Keratinocyte (primary cell): Measurements from ENCODE around the gene SAMD11.

Experiments
- EZH2 ChIP-seq: IDR thresholded peaks from one replicate; pipeline ENCODE4 v1.6.1; 2012; ENCODE audit warnings: inconsistent platforms, mild to moderate bottlenecking, low read length, moderate library complexity
- TF ChIP-seq, protein P1 (sequence below), 3 experiments: IDR thresholded peaks in 1 of 3; conservative IDR thresholded peaks in 1 of 3; optimal IDR thresholded peaks in 1 of 3; 2 replicates in 2 of 3; 3 replicates in 1 of 3; pipeline versions ENCODE3 to v1.5.1; 2011; ENCODE audit warnings: low read length in 3 of 3, mild to moderate bottlenecking in 3 of 3, moderate library complexity in 2 of 3, control low read depth in 1 of 3, inconsistent platforms in 1 of 3; ENCODE audit not compliant: insufficient read depth in 2 of 3; ENCODE audit errors: extremely low read depth in 1 of 3

DNA sequence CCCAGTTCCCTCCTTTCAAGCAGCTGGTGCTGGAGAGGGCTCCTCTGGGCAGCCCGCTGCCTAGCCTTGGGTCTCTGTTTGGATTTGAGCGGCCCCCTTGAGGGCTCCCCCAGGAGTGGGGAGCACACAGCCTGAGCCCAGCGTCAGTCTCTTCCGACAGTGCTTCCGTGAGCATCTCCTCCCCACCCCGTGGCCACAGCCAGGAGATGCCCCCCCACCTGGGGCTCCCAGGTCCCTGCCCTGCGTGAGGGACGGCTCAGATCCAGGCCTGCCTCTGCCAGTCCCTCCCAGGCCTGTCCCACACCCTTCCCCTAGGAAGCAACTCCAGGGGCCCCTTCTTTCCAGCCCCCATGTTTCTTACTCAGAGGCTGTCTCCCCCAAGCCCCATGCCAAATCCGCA is 3.5 kb downstream of the SAMD11 start:
- TF ChIP-seq, protein P1, sequence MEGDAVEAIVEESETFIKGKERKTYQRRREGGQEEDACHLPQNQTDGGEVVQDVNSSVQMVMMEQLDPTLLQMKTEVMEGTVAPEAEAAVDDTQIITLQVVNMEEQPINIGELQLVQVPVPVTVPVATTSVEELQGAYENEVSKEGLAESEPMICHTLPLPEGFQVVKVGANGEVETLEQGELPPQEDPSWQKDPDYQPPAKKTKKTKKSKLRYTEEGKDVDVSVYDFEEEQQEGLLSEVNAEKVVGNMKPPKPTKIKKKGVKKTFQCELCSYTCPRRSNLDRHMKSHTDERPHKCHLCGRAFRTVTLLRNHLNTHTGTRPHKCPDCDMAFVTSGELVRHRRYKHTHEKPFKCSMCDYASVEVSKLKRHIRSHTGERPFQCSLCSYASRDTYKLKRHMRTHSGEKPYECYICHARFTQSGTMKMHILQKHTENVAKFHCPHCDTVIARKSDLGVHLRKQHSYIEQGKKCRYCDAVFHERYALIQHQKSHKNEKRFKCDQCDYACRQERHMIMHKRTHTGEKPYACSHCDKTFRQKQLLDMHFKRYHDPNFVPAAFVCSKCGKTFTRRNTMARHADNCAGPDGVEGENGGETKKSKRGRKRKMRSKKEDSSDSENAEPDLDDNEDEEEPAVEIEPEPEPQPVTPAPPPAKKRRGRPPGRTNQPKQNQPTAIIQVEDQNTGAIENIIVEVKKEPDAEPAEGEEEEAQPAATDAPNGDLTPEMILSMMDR (optimal IDR thresholded peaks at IDR 0.05 in 1 of 3, IDR thresholded peaks at IDR 0.05 in 1 of 3, conservative IDR thresholded peaks at IDR 0.05 in 1 of 3; ENCODE audit: extremely low read depth in 1 of 3, insufficient read depth in 2 of 3, low read length in 3 of 3), result no peak
- TF ChIP-seq EZH2, result no peak
